Aorta (tissue), 5 donors: ENCODE measurements around the gene USP2. TPM values are rescaled to one million over a fixed set of nuclear protein-coding genes. Genes with fewer than 3 reads are reported as not detected.
A peak's percentile ranks its signal among the peaks of the same experiment; 100 is the strongest.

Experiments used
- ATAC-seq: fragments of 200-7000 bp; cut with Tn5 transposase; one replicate; pipeline ENCODE4 v1.9.1; 2022; ENCODE audit warnings: moderate library complexity; ENCODE audit not compliant: low FRiP score
- DNase-seq, 2 donors: peaks; one replicate each; pipeline ENCODE4 v3.0.0-alpha.2; 2020
- H3K27ac ChIP-seq, 2 donors: one replicate each; pipeline ENCODE4 v1.5.1; 2013; ENCODE audit warnings: low read length in 2 of 2, mild to moderate bottlenecking in 2 of 2, moderate library complexity in 2 of 2, control low read depth in 1 of 2, inconsistent platforms in 1 of 2, low read depth in 1 of 2
- H3K27me3 ChIP-seq, 2 donors: one replicate each; pipeline ENCODE4 v1.6.1; 2013; ENCODE audit warnings: control low read depth in 1 of 2, low read length in 1 of 2, mild to moderate bottlenecking in 1 of 2, moderate library complexity in 1 of 2; ENCODE audit not compliant: insufficient read depth in 2 of 2, control insufficient read depth in 1 of 2
- H3K36me3 ChIP-seq, 2 donors: one replicate each; pipeline ENCODE4 v1.6.1; 2013; ENCODE audit warnings: control low read depth in 1 of 2, low read length in 1 of 2, mild to moderate bottlenecking in 1 of 2; ENCODE audit not compliant: insufficient read depth in 2 of 2, control insufficient read depth in 1 of 2
- H3K4me1 ChIP-seq, 2 donors: one replicate each; pipeline ENCODE4 v1.6.1; 2013; ENCODE audit warnings: low read length in 2 of 2, control low read depth in 1 of 2, mild to moderate bottlenecking in 1 of 2, moderate library complexity in 1 of 2; ENCODE audit not compliant: insufficient read depth in 2 of 2, control insufficient read depth in 1 of 2
- H3K4me3 ChIP-seq, 2 donors: one replicate each; pipeline ENCODE4 v1.5.1; 2013; ENCODE audit warnings: low read length in 2 of 2, control low read depth in 1 of 2, mild to moderate bottlenecking in 1 of 2
- H3K9me3 ChIP-seq: one replicate; pipeline ENCODE4 v1.6.1; 2013; ENCODE audit warnings: mild to moderate bottlenecking, low read length; ENCODE audit not compliant: control insufficient read depth
- WGBS, 2 donors: extraction: QIAGEN DNeasy Blood & Tissue Kit; methylation state at CpG; one replicate each; pipeline ENCODE4 v1.1.7; 2013; 5-methylcytosine and 5-hydroxymethylcytosine counted together
- intact Hi-C, 2 donors: fragments of 100-400 bp; cut with DNase I; formaldehyde crosslinking; loops; one replicate each; pipeline versions ENCODE4 v1.14.2 to v1.15.0; 2022
- polyA plus RNA-seq, 2 donors: library from polyadenylated mRNA; stranded (reverse); fragments of 200-250 nt; gene quantifications; one replicate each; pipeline ENCODE4 v1.2.3, GENCODE V29; 2013
- total RNA-seq, 2 donors: library from RNA; stranded (reverse); fragmentation: NEBNext Ultra II Directional; extraction: Animal tissue kit (Norgen Biotek cat#: 25700); gene quantifications; one replicate each; pipeline ENCODE4 v1.2.1, GENCODE V29; 2021
- donor health status: healthy with polysubstance abuse.
- donor health status: Bipolar disorder and iron deficiency.
- donor health status: DM: no; HTN: no; CAD: no.
- donor health status: DM: no; HTN: no; CAD: no.
- donor health status: DM: yes; HTN: yes; CAD: no.

Gene USP2
- total and polyA plus RNA-seq, 4 donors = 0.18 to 3.0 (median 1.9) TPM

- no peaks in the 10 kb centered on the region for H3K4me1 ChIP-seq
- no peaks in the 10 kb centered on the region for H3K9me3 ChIP-seq
- intact Hi-C loops = loop anchor here (1.0 to 2.0 kb wide), 3 partner anchors 18 to 118 kb away; no protein-coding TSS in a partner anchor
- H3K4me3 ChIP-seq = peak overlapping the region in 1 of 2 donors; percentile 21
- 0 to 1% methylated on average over 49 to 54 of the region's 54 CpGs for WGBS, 2 donors
- DNase-seq (peak; percentile 90 to 94), ATAC-seq (peak; percentile 93)
- H3K27me3 ChIP-seq = no peaks in the 10 kb centered on the region
- H3K36me3 ChIP-seq = no peaks in the 10 kb centered on the region
- H3K27ac ChIP-seq = no peak overlapping the region
Observed at GRCh38 chr11:119356349-119357031, 25.0 kb downstream of the USP2 start.

GRCh38 chr11:119355091-119355843 is 26.2 kb downstream of the USP2 start:
- H3K4me1 ChIP-seq = no peaks in the 10 kb centered on the region
- H3K27me3 ChIP-seq = no peaks in the 10 kb centered on the region
- intact Hi-C loops = no loop called here
- H3K9me3 ChIP-seq = no peaks in the 10 kb centered on the region
- DNase-seq (no peak), ATAC-seq (no peak)
- H3K36me3 ChIP-seq = no peaks in the 10 kb centered on the region
- H3K4me3 ChIP-seq = no peak overlapping the region
- 82 to 86% methylated on average over 9 of the region's 9 CpGs for WGBS, 2 donors
- H3K27ac ChIP-seq = no peak overlapping the region

- no peak overlapping the region for H3K27ac ChIP-seq
- H3K9me3 ChIP-seq = no peaks in the 10 kb centered on the region
- peak in 1 of 2 donors; percentile 69 for DNase-seq
- H3K36me3 ChIP-seq = no peaks in the 10 kb centered on the region
- no peak overlapping the region for H3K4me3 ChIP-seq
- peak; percentile 40 for ATAC-seq
- no peaks in the 10 kb centered on the region for H3K4me1 ChIP-seq
- intact Hi-C loops = no loop called here
- H3K27me3 ChIP-seq = no peaks in the 10 kb centered on the region
- WGBS, 2 donors = 56 to 66% methylated on average over 4 of the region's 4 CpGs
Observed at GRCh38 chr11:119352857-119353260, 28.6 kb downstream of the USP2 start.

GRCh38 chr11:119351232-119351631 is 30.3 kb downstream of the USP2 start:
- no peak for ATAC-seq
- Histone ChIP-seq H3K9me3 (no peaks in the 10 kb centered on the region), H3K4me3 (no peak overlapping the region), H3K27ac (no peak overlapping the region), H3K4me1 (no peaks in the 10 kb centered on the region), H3K36me3 (no peaks in the 10 kb centered on the region), H3K27me3 (no peaks in the 10 kb centered on the region)
- no peak for DNase-seq
- WGBS, 2 donors = 60 to 100% methylated on average over 1 to 2 of the region's 2 CpGs
- intact Hi-C loops = no loop called here

GRCh38 chr11:119350302-119350701 is 31.2 kb downstream of the USP2 start:
- H3K27ac ChIP-seq = no peak overlapping the region
- no peaks in the 10 kb centered on the region for H3K27me3 ChIP-seq
- no peaks in the 10 kb centered on the region for H3K36me3 ChIP-seq
- 78 to 84% methylated on average over 6 of the region's 6 CpGs for WGBS, 2 donors
- no peaks in the 10 kb centered on the region for H3K4me1 ChIP-seq
- peak; percentile 23 to 27 for DNase-seq
- no peak for ATAC-seq
- H3K9me3 ChIP-seq = no peaks in the 10 kb centered on the region
- H3K4me3 ChIP-seq = no peak overlapping the region
- intact Hi-C loops = no loop called here

GRCh38 chr11:119347940-119348605 is 33.4 kb downstream of the USP2 start:
- H3K36me3 ChIP-seq = no peaks in the 10 kb centered on the region
- no peaks in the 10 kb centered on the region for H3K27me3 ChIP-seq
- H3K4me1 ChIP-seq = no peaks in the 10 kb centered on the region
- no peak overlapping the region for H3K27ac ChIP-seq
- 82 to 87% methylated on average over 16 of the region's 16 CpGs for WGBS, 2 donors
- no peaks in the 10 kb centered on the region for H3K9me3 ChIP-seq
- H3K4me3 ChIP-seq = no peak overlapping the region
- ATAC-seq = no peak
- DNase-seq = peak in 1 of 2 donors; percentile 33
- intact Hi-C loops = no loop called here

- 45 to 46% methylated on average over 2 of the region's 2 CpGs for WGBS, 2 donors
- H3K36me3 ChIP-seq = no peaks in the 10 kb centered on the region
- ATAC-seq (no peak), DNase-seq (peak in 1 of 2 donors; percentile 32)
- H3K27me3 ChIP-seq = no peaks in the 10 kb centered on the region
- no peaks in the 10 kb centered on the region for H3K4me1 ChIP-seq
- no peaks in the 10 kb centered on the region for H3K9me3 ChIP-seq
- intact Hi-C loops = no loop called here
- no peak overlapping the region for H3K4me3 ChIP-seq
- H3K27ac ChIP-seq = no peak overlapping the region
Observed at GRCh38 chr11:119347242-119347641, 34.2 kb downstream of the USP2 start.

- intact Hi-C loops = no loop called here
- H3K4me1 ChIP-seq = no peaks in the 10 kb centered on the region
- no peak within 1 kb of the TSS for H3K4me3 ChIP-seq
- no peaks in the 10 kb centered on the region for H3K27me3 ChIP-seq
- no peaks in the 10 kb centered on the region for H3K9me3 ChIP-seq
- H3K36me3 ChIP-seq = no peaks in the 10 kb centered on the region
- 61 to 70% methylated on average over 6 of the region's 6 CpGs for WGBS, 2 donors
- ATAC-seq = no peak
- H3K27ac ChIP-seq = no peak within 1 kb of the TSS
- DNase-seq = no peak
Observed at GRCh38 chr11:119346605-119347004, 34.9 kb downstream of the USP2 start, which contains the start of gene MFRP. Gene MFRP, minus strand, starts transcription at chr11:119346705. Its CDS starts 192 bp downstream, at chr11:119346513.
